Lung microvascular endothelial cell (primary cell): ENCODE results near the gene DHCR7. TPM values are rescaled to one million over a fixed set of nuclear protein-coding genes. Genes with fewer than 3 reads are reported as not detected.

Source experiments
- DNase-seq, 2 donors: peaks; one replicate each; pipeline versions ENCODE4 v3.0.0 to v3.0.0-alpha.2; 2010; ENCODE audit warnings: low read depth in 2 of 2
- total RNA-seq: library from RNA; depleted of rRNA; stranded (reverse); fragments of >200 nt; gene quantifications from 2 replicates; pipeline ENCODE4 v1.2.1, GENCODE V29; 2014

DHCR7 gene
- total RNA-seq, 1 donor from 2014 or later: 38.3 TPM

GRCh38 chr11:71420455-71421241 lies 27.5 kb downstream of the DHCR7 start:
- DNase-seq: peak; percentile 65 to 72

- DNase-seq: no peak
Observed at GRCh38 chr11:71418643-71419042, 29.6 kb downstream of the DHCR7 start.

GRCh38 chr11:71414645-71415044 lies 33.5 kb downstream of the DHCR7 start:
- DNase-seq: no peak

- no peak for DNase-seq
Observed at GRCh38 chr11:71410363-71410966, 37.7 kb downstream of the DHCR7 start.

- DNase-seq: no peak
Observed at GRCh38 chr11:71408826-71409225, 39.4 kb downstream of the DHCR7 start.

- no peak for DNase-seq
Observed at GRCh38 chr11:71407356-71407755, 40.8 kb downstream of the DHCR7 start.

- no peak for DNase-seq
Observed at GRCh38 chr11:71406681-71407080, 41.5 kb downstream of the DHCR7 start.

- DNase-seq: no peak
Observed at GRCh38 chr11:71404209-71404608, 44.0 kb downstream of the DHCR7 start.

GRCh38 chr11:71402878-71403277 lies 45.3 kb downstream of the DHCR7 start:
- no peak for DNase-seq

- no peak for DNase-seq
Observed at GRCh38 chr11:71400216-71400615, 48.0 kb downstream of the DHCR7 start.

GRCh38 chr11:71399341-71399740 lies 48.9 kb downstream of the DHCR7 start:
- DNase-seq: no peak

GRCh38 chr11:71397961-71398360 lies 50.2 kb downstream of the DHCR7 start:
- no peak for DNase-seq

GRCh38 chr11:71397331-71397860 lies 50.8 kb downstream of the DHCR7 start:
- no peak for DNase-seq

- DNase-seq: no peak
Observed at GRCh38 chr11:71396548-71397123, 51.6 kb downstream of the DHCR7 start.

- no peak for DNase-seq
Observed at GRCh38 chr11:71395774-71396173, 52.4 kb downstream of the DHCR7 start.

GRCh38 chr11:71395263-71395560 lies 53.0 kb downstream of the DHCR7 start:
- no peak for DNase-seq

GRCh38 chr11:71393283-71393682 lies 54.9 kb downstream of the DHCR7 start:
- no peak for DNase-seq

- no peak for DNase-seq
Observed at GRCh38 chr11:71391796-71392195, 56.4 kb downstream of the DHCR7 start.

- DNase-seq: no peak
Observed at GRCh38 chr11:71391352-71391751, 56.8 kb downstream of the DHCR7 start.

- DNase-seq: no peak
Observed at GRCh38 chr11:71388637-71389235, 59.5 kb downstream of the DHCR7 start.

- no peak for DNase-seq
Observed at GRCh38 chr11:71387784-71388636, 60.2 kb downstream of the DHCR7 start.
